Mammary epithelial cell (primary cell): Measurements from ENCODE around the gene MAD1L1.

Experiments used
- CTCF ChIP-seq, 2 donors: IDR thresholded peaks in 1 of 2; conservative IDR thresholded peaks in 1 of 2; 2 replicates each; pipeline ENCODE4 v1.5.1; 2011 to 2012; ENCODE audit warnings: inconsistent platforms in 2 of 2, low read length in 2 of 2, mild to moderate bottlenecking in 2 of 2, control low read depth in 1 of 2, low read depth in 1 of 2; ENCODE audit not compliant: insufficient read depth in 1 of 2; ENCODE audit errors: extremely low read depth in 1 of 2
- EZH2 ChIP-seq: IDR thresholded peaks from 2 replicates; pipeline ENCODE4 v1.6.1; 2012; ENCODE audit warnings: low read length, inconsistent platforms, borderline replicate concordance

GRCh38 chr7:1872191-1873069, 360.3 kb downstream of the MAD1L1 start:
- TF ChIP-seq CTCF (conservative IDR thresholded peaks at IDR 0.05 in 1 of 2, IDR thresholded peaks at IDR 0.05 in 1 of 2; ENCODE audit: extremely low read depth in 1 of 2, insufficient read depth in 1 of 2, low read depth in 1 of 2, low read length in 2 of 2): no peak
- TF ChIP-seq EZH2: no peak
